ENCODE measurements around the gene CADM2. TPM values are rescaled to one million over a fixed set of nuclear protein-coding genes. Genes with fewer than 3 reads are reported as not detected.

Gene CADM2
- total RNA-seq, 1 experiment from 2014 or later: 10.9 TPM

DNA sequence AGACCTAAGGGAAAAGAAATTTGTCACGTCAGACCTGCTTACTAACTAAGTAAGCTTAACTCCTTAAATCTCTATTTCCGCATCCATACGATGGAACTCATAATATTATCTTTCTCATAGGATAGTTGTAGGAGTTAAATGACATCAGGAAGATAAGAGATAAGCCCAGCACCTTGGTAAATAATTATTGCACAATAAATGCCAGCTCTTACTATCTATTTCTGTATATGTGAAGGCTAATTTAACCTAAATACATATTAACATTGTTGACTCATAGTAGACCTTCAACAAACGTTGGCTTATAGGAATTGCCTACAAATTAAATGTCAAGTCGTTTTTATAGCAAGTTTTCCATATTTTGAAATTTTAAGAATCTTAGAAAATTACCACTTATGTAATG is 709.0 kb downstream of the CADM2 start:
- H3T11ph ChIP-seq (ENCODE audit: low read length): no peak overlapping the region
- peaks cover 15 to 16% of the 10 kb centered on the region in 2 experiments for H3K4me1 Mint-ChIP-seq
- no peak overlapping the region for H2BK120ac ChIP-seq (ENCODE audit: low read depth, low read length, poor library complexity, severe bottlenecking)
- no peak overlapping the region for H4K8ac ChIP-seq (replicated peaks; ENCODE audit: insufficient read length, low read depth, low read length)
- no peak overlapping the region for H2BK20ac ChIP-seq (ENCODE audit: low read depth, low read length, poor library complexity, severe bottlenecking)
- DNase-seq: no peak
- no peaks in the 10 kb centered on the region for H3K23me2 ChIP-seq (ENCODE audit: insufficient read length, low read depth, low read length, poor library complexity, severe bottlenecking)
- H3K36me3 Mint-ChIP-seq (ENCODE audit: insufficient read depth in 1 of 3, low read depth in 3 of 3): peaks cover 3 to 10% (median 7%) of the 10 kb centered on the region in 3 experiments; a peak in 4 of 7 replicates
- no peaks in the 10 kb centered on the region for H3K27me3 ChIP-seq (ENCODE audit: insufficient read depth, low read length)
- H3K79me2 ChIP-seq (ENCODE audit: insufficient read depth, low read length): no peaks in the 10 kb centered on the region
- no peak overlapping the region for H3K9ac ChIP-seq (ENCODE audit: extremely low read depth, insufficient read length, low read length)
- TF ChIP-seq, protein P1, sequence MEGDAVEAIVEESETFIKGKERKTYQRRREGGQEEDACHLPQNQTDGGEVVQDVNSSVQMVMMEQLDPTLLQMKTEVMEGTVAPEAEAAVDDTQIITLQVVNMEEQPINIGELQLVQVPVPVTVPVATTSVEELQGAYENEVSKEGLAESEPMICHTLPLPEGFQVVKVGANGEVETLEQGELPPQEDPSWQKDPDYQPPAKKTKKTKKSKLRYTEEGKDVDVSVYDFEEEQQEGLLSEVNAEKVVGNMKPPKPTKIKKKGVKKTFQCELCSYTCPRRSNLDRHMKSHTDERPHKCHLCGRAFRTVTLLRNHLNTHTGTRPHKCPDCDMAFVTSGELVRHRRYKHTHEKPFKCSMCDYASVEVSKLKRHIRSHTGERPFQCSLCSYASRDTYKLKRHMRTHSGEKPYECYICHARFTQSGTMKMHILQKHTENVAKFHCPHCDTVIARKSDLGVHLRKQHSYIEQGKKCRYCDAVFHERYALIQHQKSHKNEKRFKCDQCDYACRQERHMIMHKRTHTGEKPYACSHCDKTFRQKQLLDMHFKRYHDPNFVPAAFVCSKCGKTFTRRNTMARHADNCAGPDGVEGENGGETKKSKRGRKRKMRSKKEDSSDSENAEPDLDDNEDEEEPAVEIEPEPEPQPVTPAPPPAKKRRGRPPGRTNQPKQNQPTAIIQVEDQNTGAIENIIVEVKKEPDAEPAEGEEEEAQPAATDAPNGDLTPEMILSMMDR (conservative IDR thresholded peaks at IDR 0.05): no peak
- H2AFZ ChIP-seq (ENCODE audit: low read length): no peak overlapping the region
- no peak overlapping the region for H3K56ac ChIP-seq (ENCODE audit: insufficient read length, low read depth, low read length)
- H3K4ac ChIP-seq (ENCODE audit: low read depth, low read length): no peak overlapping the region
- no peak overlapping the region for H3K23ac ChIP-seq (ENCODE audit: insufficient read length, low read depth, low read length)
- no peak overlapping the region for H4K5ac ChIP-seq (ENCODE audit: insufficient read length, low read depth, low read length)
- no peak overlapping the region for H2AK5ac ChIP-seq (ENCODE audit: insufficient read length, low read length)
- H3K27ac ChIP-seq (ENCODE audit: insufficient read length, low read depth, low read length): no peak overlapping the region
- no peaks in the 10 kb centered on the region for H3K9me3 ChIP-seq (ENCODE audit: control insufficient read depth, low read depth, low read length)
- H2BK5ac ChIP-seq (ENCODE audit: insufficient read length, low read length): no peak overlapping the region
- H3K4me3 Mint-ChIP-seq: no peak overlapping the region
- no peak overlapping the region for H2BK12ac ChIP-seq (ENCODE audit: insufficient read length, low read depth, low read length)
- no peak overlapping the region for H3K14ac ChIP-seq (ENCODE audit: insufficient read depth, low read length)
- no CpG with 5 or more reads among the region's 5 CpGs for WGBS (ENCODE audit: extremely low coverage, insufficient read length, low lambda C conversion rate)
- no peak overlapping the region for H3K27ac Mint-ChIP-seq
- H3K79me1 ChIP-seq (ENCODE audit: insufficient read depth, low read depth, low read length, poor library complexity, severe bottlenecking): no peaks in the 10 kb centered on the region
- no peak overlapping the region for H3K4me2 ChIP-seq (ENCODE audit: insufficient read depth, insufficient read length, low read length)
- peaks cover 2% of the 10 kb centered on the region for H3K4me1 ChIP-seq (ENCODE audit: insufficient read depth, low read length)
- no peak overlapping the region for H4K91ac ChIP-seq (ENCODE audit: insufficient read length, low read depth, low read length)
- peaks cover 5% of the 10 kb centered on the region in 2 experiments; a peak in 4 of 5 replicates for H3K9me3 Mint-ChIP-seq
- no peak overlapping the region for H3K18ac ChIP-seq (ENCODE audit: insufficient read length, low read depth, low read length)
- no peaks in the 10 kb centered on the region for H4K20me1 ChIP-seq (ENCODE audit: control insufficient read depth, insufficient read depth, insufficient read length)
- no peak overlapping the region for H2BK15ac ChIP-seq (ENCODE audit: low read depth, low read length)
- H3K27me3 Mint-ChIP-seq (ENCODE audit: low read depth): no peaks in the 10 kb centered on the region

Measured in H9 (cell line).